Kidney (tissue), 14 donors: ENCODE results near the gene SRSF2. TPM values are rescaled to one million over a fixed set of nuclear protein-coding genes. Genes with fewer than 3 reads are reported as not detected.
A peak's percentile ranks its signal among the peaks of the same experiment; 100 is the strongest.
"Not testable (repeated sequence)": the region's sequence is repeated elsewhere in the genome, so short reads cannot be mapped to it uniquely, and the experiment has no call there.

Experiments
- DNase-seq, 5 donors: peaks; one replicate each; pipeline ENCODE4 v3.0.0-alpha.2; 2013 to 2020
- FAIRE-seq: peaks from 2 replicates; lab custom pipeline; 2012; peaks lifted over from hg19 to GRCh38; lab: Jason Lieb, UNC
- H3K27ac ChIP-seq, 2 donors: one replicate each; pipeline ENCODE4 v1.7.0; 2013; ENCODE audit warnings: low read depth in 2 of 2, low read length in 2 of 2, inconsistent platforms in 1 of 2
- H3K27me3 ChIP-seq: one replicate; pipeline ENCODE4 v1.7.1; 2013; ENCODE audit warnings: low read length, inconsistent platforms; ENCODE audit not compliant: control insufficient read depth, insufficient read depth
- H3K36me3 ChIP-seq, 3 donors: one replicate each; pipeline versions ENCODE4 v1.7.0 to v1.7.1; 2013; ENCODE audit warnings: low read length in 3 of 3, control low read depth in 1 of 3, inconsistent platforms in 1 of 3; ENCODE audit not compliant: insufficient read depth in 3 of 3, control insufficient read depth in 2 of 3
- H3K4me1 ChIP-seq, 3 donors: one replicate each; pipeline versions ENCODE4 v1.7.0 to v1.7.1; 2013; ENCODE audit warnings: low read length in 3 of 3, inconsistent platforms in 1 of 3, low read depth in 1 of 3; ENCODE audit not compliant: control insufficient read depth in 2 of 3, insufficient read depth in 2 of 3
- H3K4me3 ChIP-seq, 3 donors: one replicate each; pipeline versions ENCODE4 v1.7.0 to v1.8.1; 2013; ENCODE audit warnings: low read length in 3 of 3, control low read depth in 1 of 3, inconsistent platforms in 1 of 3
- H3K9ac ChIP-seq, 3 donors: one replicate each; pipeline versions ENCODE4 v1.7.0 to v1.7.1; 2013; ENCODE audit warnings: low read length in 3 of 3, control low read depth in 1 of 3, inconsistent platforms in 1 of 3
- H3K9me3 ChIP-seq, 3 donors: one replicate each; pipeline versions ENCODE4 v1.7.0 to v1.7.1; 2013; ENCODE audit warnings: low read length in 3 of 3, control low read depth in 1 of 3, inconsistent platforms in 1 of 3; ENCODE audit not compliant: control insufficient read depth in 2 of 3, insufficient read depth in 1 of 3
- CTCF ChIP-seq: IDR thresholded peaks from 3 replicates; pipeline ENCODE4 v1.5.1; 2012; ENCODE audit warnings: mild to moderate bottlenecking, moderate library complexity, borderline replicate concordance; ENCODE audit not compliant: insufficient read depth; ENCODE audit errors: extremely low read depth
- intact Hi-C: fragments of 100-400 bp; cut with DNase I; formaldehyde crosslinking; loops from one replicate; pipeline ENCODE4 v1.11.1; 2022
- polyA plus RNA-seq: library from polyadenylated mRNA; stranded (reverse); fragments of 350-450 nt; fragmentation: Illumina TruSeq; extraction: RNeasy Lipid Tissue Mini Kit (QIAGEN cat#74804); gene quantifications from one replicate; pipeline ENCODE4 v1.2.3, GENCODE V29; 2014; ENCODE audit warnings: low read depth, low replicate concordance; ENCODE audit not compliant: insufficient read depth
- total RNA-seq: library from RNA; stranded (reverse); fragmentation: NEBNext Ultra II Directional; extraction: Animal tissue kit (Norgen Biotek cat#: 25700); gene quantifications from one replicate; pipeline ENCODE4 v1.2.1, GENCODE V29; 2021
- donor health status: control.
- donor health status: control.
- donor health status: control.
- donor health status: control.
- donor health status: control.
- donor health status: DM: yes; HTN: yes; CAD: no.
- donor health status: Normal renal cell carcinoma (clear cell type).

Gene SRSF2
- total and polyA plus RNA-seq, 2 donors from 2014 or later = 129 to 155 TPM

GRCh38 chr17:76714822-76715495, 22.2 kb downstream of the SRSF2 start:
- intact Hi-C loops = no loop called here
- no peak for FAIRE-seq
- no peak overlapping the region for H3K4me3 ChIP-seq
- peaks cover 2 to 10% (median 9%) of the 10 kb centered on the region in 3 donors for H3K4me1 ChIP-seq
- H3K9ac ChIP-seq = no peak overlapping the region
- DNase-seq = peak in 4 of 5 donors; percentile 57 to 78 (median 66)
- H3K27ac ChIP-seq = no peak overlapping the region
- H3K27me3 ChIP-seq = no peaks in the 10 kb centered on the region
- H3K36me3 ChIP-seq = peaks cover 2 to 56% (median 27%) of the 10 kb centered on the region in 3 donors
- TF ChIP-seq CTCF = peak; percentile 83
- H3K9me3 ChIP-seq = no peaks in the 10 kb centered on the region

- H3K9ac ChIP-seq = no peak overlapping the region
- no peaks in the 10 kb centered on the region for H3K27me3 ChIP-seq
- no peak for FAIRE-seq
- no peak for TF ChIP-seq CTCF
- H3K36me3 ChIP-seq = peaks cover 2 to 49% (median 23%) of the 10 kb centered on the region in 3 donors
- no peak for DNase-seq
- intact Hi-C loops = no loop called here
- H3K9me3 ChIP-seq = no peaks in the 10 kb centered on the region
- peaks cover 2 to 15% (median 15%) of the 10 kb centered on the region in 3 donors for H3K4me1 ChIP-seq
- no peak overlapping the region for H3K4me3 ChIP-seq
- no peak overlapping the region for H3K27ac ChIP-seq
Observed at GRCh38 chr17:76714336-76714735, 22.8 kb downstream of the SRSF2 start.

DNA sequence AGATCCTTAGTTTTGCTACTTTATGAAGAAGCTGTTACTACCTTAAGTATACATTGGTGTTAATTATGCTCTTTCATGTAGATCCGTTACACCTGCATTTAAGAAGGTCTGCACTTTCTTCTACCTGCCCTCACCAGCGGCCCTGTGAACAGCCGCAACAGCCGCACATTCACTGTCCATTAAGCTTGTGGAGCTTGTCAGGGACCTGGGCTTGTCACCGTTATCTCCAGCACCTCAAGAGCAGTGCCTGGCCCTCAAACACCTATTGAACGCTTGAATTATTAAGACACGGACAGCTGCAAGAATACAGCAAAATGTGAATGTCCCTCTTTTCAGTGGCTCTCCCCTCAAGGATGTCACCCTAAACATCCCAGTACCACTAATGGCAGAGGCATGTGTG, 23.4 kb downstream of the SRSF2 start:
- Histone ChIP-seq H3K9ac (no peak overlapping the region), H3K27ac (no peak overlapping the region), H3K4me1 (peaks cover 2 to 18% (median 16%) of the 10 kb centered on the region in 3 donors), H3K9me3 (no peaks in the 10 kb centered on the region), H3K4me3 (no peak overlapping the region), H3K27me3 (no peaks in the 10 kb centered on the region), H3K36me3 (peaks cover 2 to 44% (median 19%) of the 10 kb centered on the region in 3 donors)
- no peak for TF ChIP-seq CTCF
- DNase-seq (no peak), FAIRE-seq (no peak)
- intact Hi-C loops = no loop called here

- FAIRE-seq, H3K27me3 ChIP-seq, DNase-seq, H3K9ac ChIP-seq, H3K9me3 ChIP-seq, H3K27ac ChIP-seq, intact Hi-C loops, H3K4me3 ChIP-seq: not testable (repeated sequence)
- H3K4me1 ChIP-seq = peaks cover 2 to 19% (median 18%) of the 10 kb centered on the region in 3 donors
- peaks cover 2 to 34% (median 13%) of the 10 kb centered on the region in 3 donors for H3K36me3 ChIP-seq
Observed at GRCh38 chr17:76712321-76712720, 24.8 kb downstream of the SRSF2 start.
